ENCODE data around the gene HELZ2. TPM values are rescaled to one million over a fixed set of nuclear protein-coding genes. Genes with fewer than 3 reads are reported as not detected.

The HELZ2 gene
- total and polyA plus RNA-seq, 2 donors (not counting 1 experiment from before 2014, with no cell fraction given) = 36.3 to 52.6 TPM

- ATAC-seq (ENCODE audit: low read depth) (no peak), DNase-seq (no peak)
- 91% methylated on average over 36 of the region's 36 CpGs for WGBS (ENCODE audit: insufficient coverage)
- TF ChIP-seq EZH2 (IDR thresholded peaks at IDR 0.05; ENCODE audit: borderline replicate concordance, insufficient read depth, low read depth, low read length, poor library complexity, severe bottlenecking) (no peak), CTCF (IDR thresholded peaks at IDR 0.05) (no peak)
- no peaks in the 10 kb centered on the region for H3K9me3 Mint-ChIP-seq (ENCODE audit: insufficient read depth)
- Histone ChIP-seq H3K27ac (ENCODE audit: low read length in 2 of 2) (no peak overlapping the region), H3K27me3 (replicated peaks in 1 of 4; ENCODE audit: control extremely low read depth in 1 of 4, control insufficient read depth in 3 of 4, insufficient read depth in 4 of 4, low read length in 3 of 4) (no peaks in the 10 kb centered on the region), H3K4me2 (replicated peaks; ENCODE audit: low read depth, low read length, poor library complexity, severe bottlenecking) (no peak overlapping the region), H3K36me3 (replicated peaks in 1 of 2; ENCODE audit: control extremely low read depth in 1 of 2, control insufficient read depth in 1 of 2, extremely low read depth in 1 of 2, insufficient read depth in 2 of 2, low read length in 1 of 2) (peaks cover 0 to 61% of the 10 kb centered on the region in 2 experiments), H2AFZ (ENCODE audit: insufficient read depth, low read depth, low read length, poor library complexity, severe bottlenecking) (no peak overlapping the region), H3K4me1 (ENCODE audit: control insufficient read depth in 2 of 2, insufficient read depth in 2 of 2, low read length in 2 of 2) (peaks cover 2 to 10% of the 10 kb centered on the region in 2 donors), H3K9ac (ENCODE audit: low read length) (no peak overlapping the region), H3K4me3 (ENCODE audit: control extremely low read depth in 1 of 5, extremely low read depth in 1 of 5, insufficient read depth in 1 of 5, low read depth in 2 of 5, low read length in 4 of 5) (no peak overlapping the region), H3K79me2 (ENCODE audit: control insufficient read depth, insufficient read depth, low read length) (no peaks in the 10 kb centered on the region), H3K9me3 (ENCODE audit: control extremely low read depth in 1 of 3, control insufficient read depth in 2 of 3, insufficient read depth in 1 of 3, low read length in 2 of 3) (peaks cover 0 to 6% (median 0%) of the 10 kb centered on the region in 3 donors), H4K20me1 (ENCODE audit: control insufficient read depth, insufficient read depth, low read length, poor library complexity, severe bottlenecking) (peaks cover 70% of the 10 kb centered on the region)
- H3K27ac Mint-ChIP-seq = no peak overlapping the region
- intact Hi-C loops (cut with micrococcal nuclease) = no loop called here
- H3K27me3 Mint-ChIP-seq = no peaks in the 10 kb centered on the region
- ChIA-PET POLR2A (interaction anchor here (1.2 to 1.6 kb wide), 2 partner anchors 12 to 80 kb away, joined by 3 to 4 read pairs; partner anchors contain the start of gene HELZ2), CTCF (no interaction called here)
- H3K4me1 Mint-ChIP-seq = peaks cover 6% of the 10 kb centered on the region
- H3K4me3 Mint-ChIP-seq = no peak overlapping the region
Observed at GRCh38 chr20:63561624-63562396, 12.2 kb downstream of the HELZ2 start.
